ENCODE data around the gene TMPRSS11B.
"Not testable (repeated sequence)": the region's sequence is repeated elsewhere in the genome, so short reads cannot be mapped to it uniquely, and the experiment has no call there.

TMPRSS11B gene

DNA sequence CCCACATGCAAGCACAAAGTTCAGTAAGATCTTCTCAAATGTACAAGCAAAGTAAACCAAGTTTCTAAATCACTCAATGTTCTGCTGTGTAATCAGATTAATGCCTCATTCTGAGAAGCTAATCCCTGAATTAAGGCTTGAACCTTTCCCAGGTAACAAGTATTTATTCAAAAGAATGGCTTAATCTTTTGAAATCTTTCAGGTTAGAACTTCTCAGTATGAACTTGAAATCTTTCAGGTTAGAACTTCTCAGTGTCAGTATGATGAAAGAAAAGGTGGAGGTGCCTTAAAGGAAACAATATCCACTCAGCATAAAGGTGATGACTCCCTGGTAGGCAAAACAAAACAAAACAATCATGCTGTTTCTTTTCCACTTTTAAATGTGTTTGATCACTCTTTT, 29.0 kb downstream of the TMPRSS11B start:
- DNase-seq, result no peak

DNA sequence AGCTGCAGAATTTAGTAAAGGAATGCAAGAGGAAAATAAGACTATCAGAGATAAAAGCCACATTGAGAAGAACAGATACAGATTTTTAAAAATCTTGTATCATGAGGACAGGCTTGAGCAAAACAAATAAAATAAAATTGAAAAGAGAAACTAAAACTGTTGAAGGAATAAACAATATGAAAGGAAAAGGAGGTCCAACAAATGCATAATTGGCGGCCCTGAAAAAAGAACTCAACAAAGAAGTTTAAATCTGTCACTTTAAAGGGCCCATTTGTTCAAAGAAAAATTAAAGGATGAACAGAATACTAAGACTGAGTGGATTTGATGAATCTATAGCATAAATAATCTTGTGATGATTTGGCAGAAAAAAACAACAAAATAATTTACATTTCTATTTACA, 36.5 kb downstream of the TMPRSS11B start:
- DNase-seq, result no peak

DNA sequence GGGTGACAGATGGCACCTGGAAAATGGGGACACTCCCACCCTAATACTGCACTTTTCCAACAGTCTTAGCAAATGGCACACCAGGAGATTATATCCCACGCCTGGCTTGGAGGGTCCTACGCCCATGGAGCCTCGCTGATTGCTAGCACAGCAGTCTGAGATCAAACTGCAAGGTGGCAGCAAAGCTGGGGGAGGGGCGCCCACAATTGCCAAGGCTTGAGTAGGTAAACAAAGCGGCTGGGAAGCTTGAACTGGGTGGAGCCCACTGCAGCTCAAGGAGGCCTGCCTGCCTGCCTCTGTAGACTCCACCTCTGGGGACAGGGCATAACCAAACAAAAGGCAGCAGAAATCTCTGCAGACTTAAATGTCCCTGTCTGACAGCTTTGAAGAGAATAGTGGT, 51.2 kb downstream of the TMPRSS11B start:
- DNase-seq, result not testable (repeated sequence)

DNA sequence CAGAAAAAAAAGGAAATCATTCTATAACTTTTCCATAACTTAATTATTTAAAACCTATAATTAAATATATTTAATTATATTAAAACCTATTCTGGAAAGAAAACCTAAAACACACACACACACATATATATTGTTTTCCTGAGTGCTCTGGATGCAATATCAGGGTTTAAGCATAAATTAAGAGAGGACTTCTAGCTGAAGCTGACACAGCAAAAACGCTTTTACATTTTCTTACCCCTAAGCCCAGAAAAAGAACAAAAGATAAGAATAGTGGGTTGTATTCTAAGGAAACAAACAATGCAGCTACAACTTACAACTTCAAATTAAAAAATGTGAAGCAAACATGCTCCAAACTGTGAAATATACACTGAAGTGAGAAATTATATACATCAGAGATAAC, 52.3 kb downstream of the TMPRSS11B start:
- no peak for DNase-seq

DNA sequence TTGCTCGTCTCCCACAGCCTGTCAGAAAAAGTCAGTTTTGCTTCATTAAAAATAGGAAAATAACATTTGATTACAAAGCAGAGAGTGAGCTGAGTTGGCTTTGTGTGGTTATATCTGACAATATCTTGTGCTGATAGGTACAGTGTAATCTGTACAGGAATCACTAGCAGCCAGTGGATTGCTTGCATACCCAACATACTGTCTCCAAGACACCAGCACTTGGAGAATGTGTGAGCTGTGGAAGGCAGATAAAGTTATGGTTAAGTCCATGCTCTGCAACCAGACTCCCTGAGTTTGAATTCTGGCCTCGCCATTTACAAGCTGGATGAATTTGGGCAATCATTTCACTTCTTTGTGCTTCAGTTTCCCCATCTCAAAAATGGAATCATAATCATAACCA, 58.3 kb downstream of the TMPRSS11B start:
- no peak for DNase-seq

DNA sequence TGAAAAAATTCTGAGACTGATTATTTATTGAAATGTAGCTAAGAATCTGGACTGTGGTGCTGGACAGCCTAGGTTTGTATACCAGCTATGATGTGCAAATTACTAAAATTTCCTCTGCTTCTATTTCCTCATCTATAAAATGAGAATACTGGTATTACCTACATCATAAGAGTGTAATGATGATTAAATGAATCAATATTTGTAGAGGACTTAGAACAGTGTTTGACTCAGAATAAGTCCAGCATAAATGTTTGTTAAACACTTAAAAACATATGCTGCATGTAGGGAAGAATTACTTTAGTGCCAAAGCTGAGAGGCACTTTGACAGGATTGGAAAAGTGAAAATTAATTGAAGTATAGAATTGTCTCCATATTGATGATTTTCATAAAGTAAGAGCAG, 60.6 kb downstream of the TMPRSS11B start:
- DNase-seq, result no peak

DNA sequence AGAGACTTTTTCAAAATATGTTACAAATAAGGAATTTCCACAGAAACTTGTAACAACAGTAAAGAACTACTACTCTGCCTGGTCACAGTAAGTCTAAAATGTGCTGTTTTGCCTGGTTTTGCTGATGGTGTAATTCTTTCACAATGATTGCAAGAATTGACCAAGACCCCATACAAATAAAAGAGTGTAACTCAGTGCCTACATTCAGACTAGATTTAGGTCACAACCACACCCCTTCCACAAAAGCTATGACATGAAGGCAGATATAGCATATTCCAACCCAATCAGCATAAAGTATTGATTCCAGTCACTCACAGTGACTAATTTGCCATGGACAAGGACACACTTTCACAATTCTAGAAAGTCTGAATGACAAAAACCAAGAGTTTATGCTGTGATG, 62.1 kb downstream of the TMPRSS11B start:
- DNase-seq, result no peak

DNA sequence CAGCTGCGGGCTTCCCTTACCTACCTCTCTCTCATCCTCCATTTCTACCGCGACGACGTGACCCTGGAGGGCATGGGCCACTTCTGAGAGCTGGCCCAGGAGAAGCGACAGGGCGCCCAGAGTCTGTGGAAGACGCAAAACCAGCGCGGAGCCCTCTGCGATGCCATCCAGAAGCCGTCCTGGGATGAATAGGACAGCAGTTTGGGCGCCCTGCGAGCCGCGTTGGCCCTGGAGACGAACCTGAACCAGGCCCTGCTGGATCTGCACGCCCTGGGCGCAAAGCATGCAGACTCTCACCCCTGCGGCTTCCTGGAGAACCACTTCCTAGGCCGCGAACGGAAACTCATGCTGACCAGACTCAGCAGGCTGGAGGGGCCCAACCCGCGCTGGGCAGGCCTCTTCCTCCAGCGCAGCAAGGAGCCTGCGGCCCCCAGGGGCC, 63.1 kb downstream of the TMPRSS11B start:
- DNase-seq, result no peak

DNA sequence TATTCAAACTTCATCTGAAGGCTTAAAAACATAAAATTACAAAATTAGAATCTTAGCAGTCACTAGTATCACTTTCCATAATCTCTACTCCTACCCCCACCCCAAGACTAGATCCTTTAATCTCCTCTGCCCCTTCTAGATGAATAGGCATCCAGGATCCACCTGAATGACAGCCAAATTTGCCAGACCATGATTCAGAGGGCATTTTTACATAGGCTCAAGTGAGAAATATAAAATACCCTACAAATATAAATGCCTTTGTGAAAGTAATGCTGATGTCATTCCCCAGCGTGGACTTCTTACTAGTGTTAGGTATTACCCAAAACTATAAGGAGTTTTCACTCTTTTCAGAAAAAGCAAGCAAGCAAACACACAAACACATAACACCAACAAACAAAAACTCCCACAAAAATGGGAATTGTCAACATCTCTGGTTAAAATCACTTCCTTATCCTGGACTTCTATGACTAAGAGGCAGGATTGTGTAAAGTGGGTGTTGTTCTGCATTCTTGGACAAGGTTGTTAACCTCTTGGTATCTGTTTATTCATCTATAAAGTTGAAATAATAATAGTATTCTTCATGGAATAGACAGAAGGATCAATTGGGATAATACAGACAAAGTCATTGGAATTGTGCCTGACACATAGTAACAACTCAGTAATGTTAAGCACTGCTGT, 64.5 kb downstream of the TMPRSS11B start:
- DNase-seq, result no peak

DNA sequence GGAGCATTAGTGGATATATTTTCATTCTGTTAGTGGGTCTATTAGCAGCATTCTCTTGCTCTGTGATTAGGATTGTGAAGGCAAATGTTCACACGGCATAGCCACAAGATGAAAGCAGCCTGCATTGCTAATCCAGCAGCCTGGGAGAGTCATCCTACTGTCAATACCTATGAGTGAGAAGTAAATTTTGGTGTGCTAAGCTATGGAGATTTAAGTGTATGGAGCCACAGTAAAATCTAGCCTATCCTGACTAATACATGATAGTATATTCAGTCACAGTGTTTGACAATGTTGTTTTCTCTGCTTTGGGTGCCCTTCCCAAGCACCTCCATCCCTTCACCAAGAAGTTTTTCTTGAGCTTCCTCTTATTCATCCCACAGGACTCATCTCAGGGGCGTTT, 68.6 kb downstream of the TMPRSS11B start:
- DNase-seq, result no peak

All from NCI-H1930 (cell line).